Stimulated activated naive CD4-positive, alpha-beta T cell (primary cell): Measurements from ENCODE around the gene NUAK2.

Source experiments
- DNase-seq, 6 experiments: peaks; one replicate each; lab custom pipeline; 2025; lab: John Stamatoyannopoulos, UW

NUAK2 gene

DNA sequence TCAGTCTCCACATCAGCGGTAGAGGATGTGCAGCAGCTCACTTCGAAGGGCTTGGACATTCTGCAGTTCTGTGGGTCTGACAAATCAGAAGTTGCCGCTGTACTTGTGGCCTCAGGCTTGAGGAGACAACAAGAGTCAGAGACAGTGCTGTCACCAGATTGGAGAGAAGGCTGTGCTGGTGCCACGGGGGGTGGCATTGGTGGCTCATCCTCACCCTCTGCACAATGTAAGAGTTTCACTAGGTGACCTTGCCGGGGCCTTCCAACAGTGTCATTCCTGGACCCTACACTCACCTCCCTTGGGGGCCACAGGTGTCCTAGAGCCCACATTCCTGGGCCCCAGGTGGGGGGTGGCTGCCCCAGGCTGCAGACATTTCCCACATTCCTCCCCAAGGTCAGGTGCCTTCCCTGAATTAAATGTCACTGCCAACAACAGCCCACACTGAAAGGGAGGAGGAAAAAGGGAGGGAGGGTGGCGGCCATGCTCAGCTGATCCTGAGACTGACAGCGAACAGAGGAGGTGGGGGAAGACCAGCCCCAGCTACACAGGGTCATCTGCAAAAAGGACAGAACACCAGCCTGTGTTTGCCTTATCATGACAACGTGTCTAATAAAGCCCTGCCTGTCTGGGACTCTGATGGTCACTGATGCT is 47.4 kb downstream of the NUAK2 start:
- DNase-seq: peak in 1 of 6 experiments; percentile 49

DNA sequence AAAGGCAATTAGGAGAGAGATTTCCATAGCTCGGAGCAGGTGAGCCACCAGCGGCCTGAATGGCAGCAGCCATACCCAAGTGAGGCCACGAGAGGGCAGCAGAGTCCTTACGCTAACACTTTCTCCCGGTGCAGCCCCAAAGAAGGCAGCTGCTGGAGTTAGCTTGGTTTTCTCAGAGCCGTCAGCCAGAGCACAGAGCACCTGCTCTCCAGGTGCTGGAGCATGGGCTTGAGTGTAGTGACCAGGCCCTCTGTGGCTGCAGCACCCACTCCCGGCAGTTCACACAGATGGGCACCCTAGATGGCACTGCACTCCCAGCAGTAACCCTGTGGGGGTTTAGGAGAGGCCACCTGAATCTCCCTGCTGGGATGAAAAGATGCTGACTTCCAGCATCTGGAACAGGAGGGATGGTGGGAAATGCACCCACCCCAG is 48.0 kb downstream of the NUAK2 start:
- DNase-seq: peak; percentile 69 to 86 (median 80)

DNA sequence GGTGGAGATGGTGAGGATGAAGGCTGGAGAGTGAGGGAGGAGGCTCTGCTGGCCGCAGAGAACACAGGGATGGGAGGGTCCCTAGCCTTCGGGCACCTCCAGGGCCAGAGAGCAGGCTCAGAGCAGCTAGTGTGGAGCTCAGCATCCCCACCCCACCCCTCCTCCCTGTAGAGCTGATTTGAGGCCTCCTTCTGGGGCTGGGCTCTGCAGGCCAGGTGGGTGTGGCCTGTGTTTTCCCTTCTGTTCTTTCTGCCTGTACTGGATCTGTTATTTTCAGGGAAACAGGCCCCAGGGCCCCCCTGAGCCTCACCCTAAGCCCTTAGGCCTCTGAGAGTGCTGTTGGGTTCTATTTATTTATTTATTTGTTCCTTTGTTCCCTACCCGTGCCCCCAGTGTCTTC is 49.0 kb downstream of the NUAK2 start:
- DNase-seq: no peak

DNA sequence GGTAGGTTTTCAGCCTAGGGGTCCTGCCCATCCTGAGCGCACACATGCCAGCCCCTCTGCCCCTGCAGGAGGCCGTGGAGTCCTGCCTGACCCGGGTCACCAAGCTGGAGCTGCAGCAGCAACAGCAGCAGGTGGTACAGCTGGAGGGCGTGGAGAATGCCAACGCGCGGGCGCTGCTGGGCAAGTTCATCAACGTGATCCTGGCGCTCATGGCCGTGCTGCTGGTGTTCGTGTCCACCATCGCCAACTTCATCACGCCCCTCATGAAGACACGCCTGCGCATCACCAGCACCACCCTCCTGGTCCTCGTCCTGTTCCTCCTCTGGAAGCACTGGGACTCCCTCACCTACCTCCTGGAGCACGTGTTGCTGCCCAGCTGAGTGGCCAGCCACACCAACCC is 49.8 kb downstream of the NUAK2 start:
- DNase-seq: no peak

DNA sequence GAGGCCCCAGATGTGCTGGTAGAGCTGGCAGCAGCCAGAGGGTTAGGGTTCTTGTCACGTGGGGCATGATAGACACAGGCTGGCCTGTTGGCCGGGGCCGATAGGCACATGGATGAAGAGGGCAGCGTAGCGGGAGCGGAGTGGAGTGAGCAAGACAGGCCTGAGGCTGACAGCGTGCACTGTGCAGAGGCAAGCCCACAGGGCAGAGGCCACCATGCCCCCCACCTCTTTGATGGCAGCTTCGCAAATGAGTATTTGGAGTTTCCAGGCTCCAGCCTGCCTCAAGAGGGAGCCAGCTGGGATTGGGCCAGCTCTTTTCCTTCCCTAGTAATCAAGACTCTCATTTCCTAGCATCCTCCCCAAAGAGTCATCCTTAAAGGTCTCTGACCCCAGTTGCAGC is 50.3 kb downstream of the NUAK2 start:
- DNase-seq: no peak

DNA sequence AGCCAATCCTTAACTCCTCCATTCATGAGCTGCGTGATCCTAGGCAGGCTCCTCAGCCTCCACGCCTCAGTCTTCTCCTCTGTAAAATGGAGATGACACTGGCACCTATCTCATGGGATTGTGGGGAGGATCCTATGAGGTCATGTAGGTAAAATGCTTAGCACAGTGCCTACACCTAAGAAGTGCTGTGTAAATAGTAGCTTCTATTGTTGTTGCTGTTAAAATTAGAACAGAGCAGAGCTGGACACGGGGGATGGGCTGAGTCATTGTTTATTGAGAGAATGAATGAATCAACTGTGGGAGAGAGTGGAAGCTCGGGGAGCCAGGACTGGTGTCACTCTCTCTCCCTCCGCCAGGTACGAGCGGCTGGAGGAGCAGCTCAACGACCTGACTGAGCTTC is 50.8 kb downstream of the NUAK2 start:
- no peak for DNase-seq

DNA sequence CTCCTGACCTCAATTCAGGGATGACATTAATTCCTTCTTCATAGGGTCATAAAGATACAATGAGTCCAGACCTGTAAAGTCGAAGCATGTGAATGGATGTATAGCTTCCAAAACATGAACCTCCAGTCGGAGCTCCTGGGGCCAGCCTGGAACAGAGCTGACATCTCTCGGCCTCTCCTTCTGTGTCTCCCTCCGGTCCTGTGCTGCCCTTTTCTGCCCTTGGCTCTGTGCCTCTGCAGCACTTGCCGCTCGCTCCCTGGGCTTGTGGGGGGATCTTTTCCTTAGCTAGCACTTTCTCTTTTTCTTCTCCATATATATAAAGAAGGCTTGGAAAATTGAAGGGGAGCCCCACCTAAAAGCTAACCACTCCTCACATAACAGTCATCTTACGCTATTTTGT is 51.3 kb downstream of the NUAK2 start:
- no peak for DNase-seq

DNA sequence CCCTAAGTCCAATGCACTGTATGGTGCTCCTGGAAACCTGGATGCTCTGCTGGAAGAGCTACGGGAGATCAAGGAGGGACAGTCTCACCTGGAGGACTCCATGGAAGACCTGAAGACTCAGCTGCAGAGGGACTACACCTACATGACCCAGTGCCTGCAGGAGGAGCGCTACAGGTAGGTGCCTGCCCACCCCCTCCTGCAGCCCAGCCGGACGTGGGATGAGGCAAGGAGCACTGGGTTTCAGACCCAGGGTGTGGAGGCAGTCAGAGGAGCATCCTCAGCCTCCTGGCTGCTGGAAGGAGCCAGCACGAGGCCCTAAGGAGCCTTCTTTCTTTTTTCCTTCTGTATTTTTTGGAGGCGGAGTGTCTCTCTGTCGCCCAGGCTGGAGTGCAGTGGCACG is 51.8 kb downstream of the NUAK2 start:
- DNase-seq: no peak

DNA sequence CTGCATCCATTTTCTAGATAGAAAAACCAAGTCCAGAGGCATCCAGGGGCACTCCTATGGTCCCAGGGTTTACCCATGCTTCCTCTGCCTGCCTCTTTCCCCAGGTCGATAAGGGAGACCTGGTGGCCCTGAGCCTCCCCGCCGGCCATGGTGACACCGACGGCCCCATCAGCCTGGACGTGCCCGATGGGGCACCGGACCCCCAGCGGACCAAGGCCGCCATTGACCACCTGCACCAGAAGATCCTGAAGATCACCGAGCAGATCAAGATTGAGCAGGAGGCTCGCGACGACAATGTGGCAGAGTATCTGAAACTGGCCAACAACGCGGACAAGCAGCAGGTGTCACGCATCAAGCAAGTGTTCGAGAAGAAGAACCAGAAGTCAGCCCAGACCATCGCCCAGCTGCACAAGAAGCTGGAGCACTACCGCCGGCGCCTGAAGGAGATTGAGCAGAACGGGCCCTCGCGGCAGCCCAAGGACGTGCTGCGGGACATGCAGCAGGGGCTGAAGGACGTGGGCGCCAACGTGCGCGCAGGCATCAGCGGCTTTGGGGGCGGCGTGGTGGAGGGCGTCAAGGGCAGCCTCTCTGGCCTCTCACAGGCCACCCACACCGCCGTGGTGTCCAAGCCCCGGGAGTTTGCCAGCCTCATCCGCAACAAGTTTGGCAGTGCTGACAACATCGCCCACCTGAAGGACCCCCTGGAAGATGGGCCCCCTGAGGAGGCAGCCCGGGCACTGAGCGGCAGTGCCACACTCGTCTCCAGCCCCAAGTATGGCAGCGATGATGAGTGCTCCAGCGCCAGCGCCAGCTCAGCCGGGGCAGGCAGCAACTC is 52.5 kb downstream of the NUAK2 start:
- no peak for DNase-seq

DNA sequence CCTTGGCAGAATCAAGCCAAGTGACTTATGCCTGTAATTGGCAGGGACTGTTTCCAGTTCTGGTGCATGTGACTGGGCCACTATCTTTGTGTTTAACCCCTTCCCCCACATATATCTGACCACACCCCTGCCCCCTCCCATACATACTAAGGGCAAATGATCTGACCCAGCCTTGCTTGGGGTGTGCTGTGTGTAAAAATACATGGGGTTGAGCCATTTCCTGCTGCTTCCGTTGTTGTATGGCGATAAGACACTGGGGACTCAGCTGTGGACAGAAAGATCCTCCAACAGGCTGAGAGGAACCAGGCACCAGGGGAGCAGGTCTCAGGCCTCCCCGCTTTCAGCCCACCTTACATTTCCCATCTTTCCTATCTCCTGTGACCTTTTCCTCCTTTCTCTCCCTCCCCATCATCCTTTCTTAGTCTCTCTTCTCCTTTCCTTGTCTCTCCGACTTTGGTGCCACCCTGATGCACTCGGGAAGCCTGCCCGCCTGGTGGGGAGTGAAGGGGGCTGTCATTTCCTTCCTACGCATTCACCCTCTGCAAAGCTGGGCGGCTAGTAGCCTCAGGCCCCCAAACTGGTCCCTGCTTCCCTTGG is 54.1 kb downstream of the NUAK2 start:
- no peak for DNase-seq

DNA sequence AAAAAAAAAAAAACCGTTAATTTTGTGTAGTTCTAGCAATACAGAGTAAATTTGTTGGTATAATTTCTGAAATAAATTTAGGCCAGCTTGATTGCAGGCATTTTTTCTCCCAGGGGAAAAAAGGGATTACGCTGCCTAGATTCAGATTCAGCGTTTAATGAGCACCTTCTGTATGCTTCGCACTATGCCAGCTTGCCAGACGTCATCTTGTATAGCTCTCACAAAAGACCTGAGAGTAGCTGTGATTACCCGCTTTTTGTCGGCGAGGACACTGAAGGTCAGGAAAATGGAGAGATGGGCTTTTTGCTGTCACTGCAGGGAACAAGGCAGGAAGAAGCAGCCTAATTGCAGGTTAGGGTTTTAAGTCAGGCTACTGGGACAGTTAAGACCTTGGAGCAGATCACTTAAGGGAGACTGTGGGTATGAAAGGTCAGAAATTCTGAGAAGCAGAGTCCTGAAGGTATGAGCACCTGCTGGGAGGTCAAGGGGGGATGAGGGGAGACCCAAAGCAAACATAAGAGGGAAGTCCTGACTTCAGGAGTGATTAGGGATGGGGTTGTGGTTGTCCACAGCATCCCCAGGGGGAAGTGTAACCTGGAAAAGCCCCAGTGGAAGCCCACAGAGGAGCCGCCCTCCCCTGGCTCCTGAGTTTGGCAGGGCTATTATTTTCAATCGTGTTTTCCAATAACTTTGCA is 54.8 kb downstream of the NUAK2 start:
- no peak for DNase-seq

DNA sequence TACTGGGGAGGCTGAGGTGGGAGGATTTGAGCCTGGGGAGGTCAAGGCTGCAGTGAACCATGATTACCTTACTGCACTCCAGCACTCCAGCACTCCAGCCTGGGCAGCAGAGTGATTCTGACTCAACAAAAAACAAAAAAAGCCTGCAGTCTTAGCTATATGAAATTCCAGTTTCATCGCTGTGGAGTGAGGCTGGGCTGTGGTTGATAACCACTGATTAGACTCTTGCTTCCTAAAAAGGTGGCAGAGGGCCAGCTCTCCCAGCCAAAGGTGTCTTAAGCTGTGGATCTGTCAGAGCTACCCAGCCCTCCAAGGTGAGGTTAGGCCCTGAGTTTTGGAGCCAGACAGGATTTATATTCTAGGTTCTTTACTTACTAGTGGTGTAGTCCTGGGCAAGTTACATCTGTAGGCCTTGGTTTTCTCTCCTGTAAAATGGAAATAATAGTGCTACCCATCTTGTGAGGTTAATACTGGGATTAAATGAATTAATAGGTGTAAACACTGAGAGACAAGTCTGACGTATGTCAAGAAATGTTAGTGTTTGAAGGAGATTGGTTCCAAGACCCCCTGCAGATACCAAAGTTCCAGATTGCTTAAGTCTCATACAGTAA is 57.9 kb downstream of the NUAK2 start:
- no peak for DNase-seq

DNA sequence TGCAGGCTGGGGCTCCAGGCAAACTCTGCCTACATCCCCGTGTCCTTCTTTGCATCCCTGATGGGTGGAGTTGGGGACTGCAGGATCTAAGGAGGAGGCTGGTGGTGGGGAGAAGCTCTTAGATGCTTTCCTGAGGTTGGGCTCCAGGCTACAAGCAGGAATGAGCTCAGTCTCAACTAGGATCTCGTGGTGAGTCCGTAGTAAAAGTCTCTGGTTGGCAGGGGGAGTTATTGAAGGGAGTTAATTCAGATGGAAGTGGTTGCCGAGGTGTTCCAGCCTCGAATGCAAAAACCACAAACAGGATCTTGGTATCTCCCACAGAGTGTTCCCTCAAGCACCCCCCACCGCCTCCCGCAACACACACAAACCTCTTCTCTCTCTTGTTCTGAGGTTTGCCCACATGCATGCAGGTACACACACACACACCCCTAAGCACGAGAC is 58.8 kb downstream of the NUAK2 start:
- DNase-seq: no peak

DNA sequence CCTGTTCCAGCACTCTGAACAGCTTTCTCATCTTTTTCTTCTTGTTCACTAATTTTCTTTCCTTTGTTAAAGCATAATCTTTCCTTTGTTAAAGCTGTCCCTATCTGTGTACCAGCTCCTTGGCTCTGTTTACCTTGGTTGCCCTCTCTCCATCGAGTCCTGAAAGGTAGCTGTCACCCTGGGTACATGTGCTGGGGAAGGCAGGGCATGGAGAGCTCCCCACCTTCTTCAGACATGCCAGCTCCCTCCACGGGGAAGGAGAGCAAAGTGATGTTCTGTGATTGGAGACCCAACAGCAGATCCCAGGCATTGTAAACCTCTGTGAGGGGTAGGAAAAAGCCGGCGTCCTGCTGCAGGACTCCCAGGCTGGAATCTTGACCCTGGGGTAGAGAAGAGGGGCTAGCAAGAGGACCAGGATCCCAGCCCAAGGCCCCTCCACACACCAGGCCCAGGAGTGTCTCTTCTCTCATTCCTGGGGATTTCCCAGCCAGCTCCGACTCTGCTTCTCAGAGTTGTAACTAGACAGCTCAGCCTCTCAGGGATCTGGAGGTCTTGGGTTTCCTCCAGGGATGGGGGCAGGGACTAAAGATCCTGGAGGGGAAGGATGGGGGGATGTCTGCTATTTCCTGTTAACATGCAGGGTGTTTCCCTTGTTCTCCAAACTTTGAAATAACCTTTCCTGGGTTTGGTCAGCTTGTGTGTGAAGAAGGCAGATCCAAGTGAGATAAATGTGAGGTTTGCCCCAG is 59.4 kb downstream of the NUAK2 start:
- DNase-seq: no peak

DNA sequence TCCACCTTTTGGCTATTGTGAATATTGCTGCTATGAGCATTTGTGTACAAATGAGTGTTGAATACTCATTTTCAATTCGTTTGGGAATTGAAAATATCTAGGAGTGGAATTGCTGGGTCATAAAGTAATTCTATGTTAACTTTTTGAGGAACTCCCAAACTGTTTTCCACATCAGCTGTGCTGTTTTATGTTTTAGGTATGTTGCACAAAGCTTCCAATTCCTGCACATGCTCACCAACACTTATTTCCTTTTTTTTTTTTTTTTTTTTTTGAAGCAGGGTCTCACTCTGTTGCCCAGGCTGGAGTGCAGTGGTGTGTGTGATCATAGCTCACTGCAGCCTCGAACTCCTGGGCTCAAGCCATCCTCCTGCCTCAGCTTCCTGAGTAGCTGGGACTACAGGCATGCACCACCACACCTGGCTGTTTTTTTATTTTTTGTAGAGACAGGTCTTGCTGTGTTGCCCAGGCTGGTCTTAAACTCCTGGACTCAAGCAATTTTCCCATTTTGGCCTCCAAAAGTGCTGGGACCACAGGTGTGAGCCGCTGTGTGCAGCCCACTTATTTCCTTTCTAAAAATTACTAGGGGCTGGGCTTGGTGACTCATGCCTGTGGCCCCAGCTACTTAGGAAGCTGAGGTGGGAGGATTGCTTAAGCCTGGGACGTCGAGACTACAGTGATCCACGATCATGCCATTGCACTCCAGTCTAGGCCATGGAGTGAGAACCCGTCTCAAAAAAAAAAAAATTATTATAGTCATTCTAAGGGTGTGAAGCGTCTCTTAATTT is 60.4 kb downstream of the NUAK2 start:
- DNase-seq: no peak

DNA sequence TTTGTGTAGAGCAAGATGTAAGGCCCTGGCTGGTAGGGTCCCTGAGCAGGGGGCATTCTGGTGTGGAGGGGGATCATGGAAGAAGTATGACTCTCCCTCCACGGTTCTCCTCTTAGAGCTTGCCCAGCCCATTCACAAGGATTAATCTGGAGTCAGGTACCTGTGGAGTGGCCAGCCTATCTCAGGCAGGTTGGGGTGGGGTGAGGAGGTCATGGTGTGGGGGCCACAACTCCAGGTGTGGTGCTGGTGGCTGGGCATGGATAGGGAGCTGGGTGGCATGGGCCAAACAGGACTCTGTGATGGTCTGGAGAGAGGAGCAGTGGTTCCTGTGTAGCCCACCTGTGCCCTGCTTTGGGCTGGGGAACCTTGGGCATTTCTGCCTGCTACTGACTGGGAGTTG is 61.5 kb downstream of the NUAK2 start:
- no peak for DNase-seq

DNA sequence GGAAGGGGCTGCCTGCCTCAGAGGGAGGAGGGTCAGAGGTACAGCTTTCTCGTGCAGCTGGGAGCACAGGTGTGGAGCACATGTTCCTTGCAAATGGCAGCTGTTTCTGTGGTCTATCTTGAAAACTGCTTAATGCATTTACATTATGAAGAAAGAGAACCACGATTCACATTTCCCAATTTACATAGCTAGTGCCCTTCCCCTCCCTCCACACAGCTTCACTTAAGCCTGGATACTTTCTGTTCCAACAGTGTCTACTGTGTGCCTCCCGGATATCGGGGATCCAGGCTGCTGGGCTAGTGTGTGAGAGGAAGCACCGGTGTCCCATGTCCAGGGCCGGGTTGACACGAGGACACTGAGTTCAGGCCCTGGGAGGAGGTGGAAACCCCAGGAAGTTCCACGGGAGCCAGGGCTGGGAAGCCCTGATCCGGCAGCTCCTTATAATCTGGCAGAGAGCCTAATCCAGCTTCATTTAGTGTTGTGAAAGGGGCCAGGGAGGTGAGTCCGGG is 62.2 kb downstream of the NUAK2 start:
- DNase-seq: no peak

DNA sequence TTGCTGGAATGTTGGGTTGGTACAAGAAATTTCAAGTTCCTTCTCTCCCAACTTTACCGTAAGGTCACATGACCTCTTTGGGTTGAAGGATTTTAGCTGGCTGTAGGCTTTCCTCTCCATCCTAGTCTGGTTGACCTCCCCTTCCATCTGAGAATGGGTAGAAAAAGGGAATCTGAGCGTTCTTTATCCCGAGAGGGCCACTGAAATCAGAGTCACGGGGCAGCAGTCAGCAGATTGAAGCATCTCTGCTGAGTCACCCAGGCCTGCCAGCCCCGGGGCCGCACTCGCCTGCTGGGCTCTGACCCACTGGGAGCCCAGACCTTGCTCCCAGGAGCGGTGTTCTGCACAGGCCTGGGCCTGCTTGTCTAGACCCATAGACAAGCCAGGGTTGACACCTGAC is 62.8 kb downstream of the NUAK2 start:
- DNase-seq: no peak

DNA sequence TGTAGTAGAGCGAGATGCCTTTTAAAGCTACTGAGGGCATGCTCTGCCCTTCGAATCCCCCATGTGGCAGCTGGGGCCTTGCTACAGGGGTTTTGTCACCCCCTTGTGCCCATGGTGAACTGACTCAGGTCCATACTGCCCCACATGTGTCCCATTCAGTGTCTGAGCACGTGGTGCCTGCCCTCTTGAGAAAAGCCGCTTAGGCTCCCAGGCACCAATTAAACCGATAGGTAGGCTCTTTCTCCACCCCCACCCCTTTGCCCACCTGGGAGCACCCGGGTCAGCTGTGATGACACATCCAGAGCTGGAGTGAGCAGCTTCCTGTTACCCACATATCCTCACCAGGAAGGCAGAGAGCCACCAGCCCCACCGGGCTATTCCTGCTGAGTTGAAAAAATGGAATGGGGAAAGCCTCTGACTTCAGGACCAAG is 63.3 kb downstream of the NUAK2 start:
- DNase-seq: no peak

DNA sequence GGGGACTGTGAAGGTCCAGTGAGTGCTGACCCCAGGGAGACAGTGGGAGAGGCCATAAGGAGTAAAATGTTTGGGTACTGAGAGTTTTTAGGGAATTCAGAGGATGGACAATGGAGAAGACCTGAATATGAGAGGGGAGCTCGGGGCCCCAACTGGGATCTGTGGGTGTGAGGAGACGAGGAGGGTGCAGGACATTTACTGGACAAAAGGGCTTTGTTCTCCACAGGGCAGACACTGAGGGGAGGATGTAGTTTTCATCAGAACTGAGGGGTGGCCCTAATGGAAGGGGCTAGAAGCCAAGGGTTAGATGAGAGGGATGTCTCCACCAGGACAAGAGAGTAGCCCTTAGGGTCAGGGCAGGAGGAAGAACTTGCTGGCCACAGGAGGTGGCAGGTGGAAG is 63.8 kb downstream of the NUAK2 start:
- DNase-seq: no peak
